ENCODE results near the gene DRC3.

The DRC3 gene

DNA sequence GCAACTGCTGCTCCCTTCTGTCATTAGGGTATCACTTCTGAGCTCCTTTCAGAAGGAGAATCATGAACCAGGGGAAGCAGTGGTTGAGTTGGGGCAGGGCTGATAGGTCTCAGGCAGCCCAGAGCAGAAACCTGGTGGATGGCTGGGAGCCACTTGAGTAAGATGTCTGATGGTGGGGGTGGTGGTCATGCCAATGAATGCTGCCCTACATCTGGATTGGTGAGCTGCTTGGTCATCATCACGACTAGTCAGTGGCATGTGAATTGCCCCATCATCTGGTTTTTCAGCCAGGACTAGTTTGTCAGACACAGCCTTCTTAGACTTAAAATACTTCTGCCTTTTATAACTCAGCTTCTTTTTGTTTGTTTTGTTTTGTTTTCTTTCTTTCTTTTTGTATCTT, 69.1 kb downstream of the DRC3 start:
- no peaks in the 10 kb centered on the region for H3K27me3 ChIP-seq (ENCODE audit: control insufficient read depth in 2 of 2, insufficient read depth in 2 of 2, low read length in 2 of 2)
- no peak overlapping the region for H3K27ac ChIP-seq (ENCODE audit: low read depth in 2 of 2, low read length in 2 of 2)
- peaks cover 21% of the 10 kb centered on the region in 2 donors for H3K4me1 ChIP-seq (ENCODE audit: control insufficient read depth in 2 of 2, insufficient read depth in 2 of 2, low read length in 2 of 2)
- no peak overlapping the region for H3K4me3 ChIP-seq (ENCODE audit: low read length in 2 of 2)
- H3K9ac ChIP-seq (ENCODE audit: low read depth in 1 of 2, low read length in 2 of 2), result no peak overlapping the region
- H3K36me3 ChIP-seq (ENCODE audit: control insufficient read depth in 2 of 2, insufficient read depth in 2 of 2, low read length in 2 of 2), result peaks cover 0 to 3% of the 10 kb centered on the region in 2 donors
- H3K9me3 ChIP-seq (ENCODE audit: control insufficient read depth in 2 of 2, low read length in 2 of 2), result no peaks in the 10 kb centered on the region

DNA sequence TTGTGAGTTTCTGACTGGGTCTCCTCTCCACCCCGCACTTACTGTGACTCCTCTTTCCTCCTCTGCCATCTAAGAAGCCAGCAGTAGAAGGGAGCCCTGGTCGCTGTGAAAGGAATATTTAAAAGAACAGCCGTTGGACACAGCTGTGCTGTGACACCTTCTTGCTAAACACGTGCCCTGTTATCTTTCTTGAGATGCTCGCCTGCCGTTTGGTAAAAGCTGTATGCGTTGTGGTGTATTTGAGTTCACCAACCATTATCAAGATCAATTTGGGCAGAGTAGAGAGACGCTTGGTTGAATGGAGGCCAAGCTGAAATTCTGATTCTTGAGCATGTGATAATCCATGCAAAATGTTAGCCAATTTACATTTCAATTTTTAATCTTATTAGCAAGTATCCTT, 70.3 kb downstream of the DRC3 start:
- Histone ChIP-seq H3K27me3 (ENCODE audit: control insufficient read depth in 2 of 2, insufficient read depth in 2 of 2, low read length in 2 of 2) (no peaks in the 10 kb centered on the region), H3K36me3 (ENCODE audit: control insufficient read depth in 2 of 2, insufficient read depth in 2 of 2, low read length in 2 of 2) (peaks cover 6 to 7% of the 10 kb centered on the region in 2 donors), H3K9ac (ENCODE audit: low read depth in 1 of 2, low read length in 2 of 2) (no peak overlapping the region), H3K27ac (ENCODE audit: low read depth in 2 of 2, low read length in 2 of 2) (no peak overlapping the region), H3K4me3 (ENCODE audit: low read length in 2 of 2) (no peak overlapping the region), H3K9me3 (ENCODE audit: control insufficient read depth in 2 of 2, low read length in 2 of 2) (no peaks in the 10 kb centered on the region), H3K4me1 (ENCODE audit: control insufficient read depth in 2 of 2, insufficient read depth in 2 of 2, low read length in 2 of 2) (peaks cover 15 to 16% of the 10 kb centered on the region in 2 donors)

DNA sequence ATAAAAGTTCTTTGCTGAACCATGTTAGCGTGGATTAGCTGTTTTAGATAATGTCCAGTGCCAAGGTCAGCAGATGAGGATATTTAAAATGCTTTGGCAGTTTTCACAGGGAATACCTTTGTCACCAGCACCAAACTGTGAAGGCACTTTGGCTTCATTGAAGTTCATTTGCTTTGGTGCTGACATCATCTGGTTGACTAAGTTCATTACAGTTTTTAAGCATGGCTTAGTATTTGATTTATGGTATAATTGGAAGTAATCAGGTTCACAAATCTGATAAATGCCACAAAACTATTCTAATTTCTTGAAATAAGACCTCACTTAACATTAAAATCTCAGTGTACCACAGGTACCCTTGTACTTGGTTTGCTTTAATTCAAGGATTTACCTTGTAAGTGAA, 70.8 kb downstream of the DRC3 start:
- no peak overlapping the region for H3K9ac ChIP-seq (ENCODE audit: low read depth in 1 of 2, low read length in 2 of 2)
- H3K9me3 ChIP-seq (ENCODE audit: control insufficient read depth in 2 of 2, low read length in 2 of 2), result no peaks in the 10 kb centered on the region
- H3K27me3 ChIP-seq (ENCODE audit: control insufficient read depth in 2 of 2, insufficient read depth in 2 of 2, low read length in 2 of 2), result no peaks in the 10 kb centered on the region

DNA sequence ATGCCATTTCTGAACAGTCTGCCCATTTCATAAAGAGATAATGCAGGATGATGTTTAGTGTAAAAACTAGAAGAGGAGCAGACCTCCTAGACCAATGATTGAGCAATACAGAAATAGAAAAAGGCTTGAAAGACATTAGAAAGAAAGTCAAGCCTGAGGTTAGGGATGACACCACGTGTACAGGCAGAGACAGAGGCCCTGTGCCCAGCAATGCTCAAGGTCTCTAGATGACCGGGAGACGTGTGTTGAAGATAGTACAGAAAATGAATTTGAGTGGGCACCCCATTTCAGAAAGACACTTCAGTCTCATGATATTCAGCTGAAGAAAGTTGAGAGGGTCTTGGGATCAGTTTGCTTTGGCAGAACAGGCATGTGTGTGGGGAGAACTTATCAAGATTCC, 71.9 kb downstream of the DRC3 start:
- Histone ChIP-seq H3K36me3 (ENCODE audit: control insufficient read depth in 2 of 2, insufficient read depth in 2 of 2, low read length in 2 of 2) (peaks cover 6 to 7% of the 10 kb centered on the region in 2 donors), H3K4me1 (ENCODE audit: control insufficient read depth in 2 of 2, insufficient read depth in 2 of 2, low read length in 2 of 2) (peaks cover 10 to 11% of the 10 kb centered on the region in 2 donors)

More for the DNA sequence above, 70.8 kb downstream of the DRC3 start:
- Histone ChIP-seq H3K27ac (ENCODE audit: low read depth in 2 of 2, low read length in 2 of 2) (no peak overlapping the region), H3K4me3 (ENCODE audit: low read length in 2 of 2) (no peak overlapping the region), H3K36me3 (ENCODE audit: control insufficient read depth in 2 of 2, insufficient read depth in 2 of 2, low read length in 2 of 2) (peaks cover 6 to 7% of the 10 kb centered on the region in 2 donors), H3K4me1 (ENCODE audit: control insufficient read depth in 2 of 2, insufficient read depth in 2 of 2, low read length in 2 of 2) (peaks cover 10 to 11% of the 10 kb centered on the region in 2 donors)

DNA sequence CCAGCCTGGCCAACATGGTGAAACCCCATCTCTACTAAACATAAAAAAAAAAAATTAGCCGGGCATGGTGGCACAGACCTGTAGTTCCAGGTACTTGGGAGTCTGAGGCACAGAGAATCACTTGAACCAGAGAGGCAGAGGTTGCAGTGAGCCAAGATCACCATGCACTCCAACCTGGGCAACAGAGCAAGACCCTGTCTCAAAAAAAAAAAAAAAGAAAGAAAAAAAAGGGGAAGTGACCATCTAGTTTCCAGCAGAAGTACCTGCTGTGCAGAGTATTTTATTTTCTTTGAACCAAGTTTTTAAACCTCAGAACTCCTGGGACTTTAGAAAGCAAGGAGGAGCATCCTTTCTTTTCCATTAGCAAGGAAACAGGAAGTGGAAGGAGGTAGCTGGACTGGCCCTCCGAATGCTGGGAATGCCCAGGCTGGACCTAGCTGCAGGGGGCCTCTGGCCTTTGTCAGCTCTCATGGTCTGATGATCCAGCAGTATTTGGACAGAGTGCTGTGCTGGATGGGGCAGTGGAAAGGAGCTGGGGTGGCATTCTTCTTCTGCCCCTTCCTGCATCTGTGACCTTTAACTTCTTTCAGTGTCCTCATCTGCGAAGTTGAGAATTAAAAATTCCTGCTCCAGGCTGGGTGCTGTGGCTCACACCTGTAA, 73.2 kb downstream of the DRC3 start:
- Histone ChIP-seq H3K9ac (ENCODE audit: low read depth in 1 of 2, low read length in 2 of 2) (no peak overlapping the region), H3K27ac (ENCODE audit: low read depth in 2 of 2, low read length in 2 of 2) (no peak overlapping the region), H3K36me3 (ENCODE audit: control insufficient read depth in 2 of 2, insufficient read depth in 2 of 2, low read length in 2 of 2) (peaks cover 6 to 7% of the 10 kb centered on the region in 2 donors), H3K27me3 (ENCODE audit: control insufficient read depth in 2 of 2, insufficient read depth in 2 of 2, low read length in 2 of 2) (no peaks in the 10 kb centered on the region), H3K4me3 (ENCODE audit: low read length in 2 of 2) (no peak overlapping the region), H3K9me3 (ENCODE audit: control insufficient read depth in 2 of 2, low read length in 2 of 2) (no peaks in the 10 kb centered on the region), H3K4me1 (ENCODE audit: control insufficient read depth in 2 of 2, insufficient read depth in 2 of 2, low read length in 2 of 2) (peaks cover 1% of the 10 kb centered on the region in 2 donors)

More for the DNA sequence above, 71.9 kb downstream of the DRC3 start:
- Histone ChIP-seq H3K27me3 (ENCODE audit: control insufficient read depth in 2 of 2, insufficient read depth in 2 of 2, low read length in 2 of 2) (no peaks in the 10 kb centered on the region), H3K27ac (ENCODE audit: low read depth in 2 of 2, low read length in 2 of 2) (no peak overlapping the region), H3K4me3 (ENCODE audit: low read length in 2 of 2) (no peak overlapping the region), H3K9ac (ENCODE audit: low read depth in 1 of 2, low read length in 2 of 2) (no peak overlapping the region), H3K9me3 (ENCODE audit: control insufficient read depth in 2 of 2, low read length in 2 of 2) (no peaks in the 10 kb centered on the region)

DNA sequence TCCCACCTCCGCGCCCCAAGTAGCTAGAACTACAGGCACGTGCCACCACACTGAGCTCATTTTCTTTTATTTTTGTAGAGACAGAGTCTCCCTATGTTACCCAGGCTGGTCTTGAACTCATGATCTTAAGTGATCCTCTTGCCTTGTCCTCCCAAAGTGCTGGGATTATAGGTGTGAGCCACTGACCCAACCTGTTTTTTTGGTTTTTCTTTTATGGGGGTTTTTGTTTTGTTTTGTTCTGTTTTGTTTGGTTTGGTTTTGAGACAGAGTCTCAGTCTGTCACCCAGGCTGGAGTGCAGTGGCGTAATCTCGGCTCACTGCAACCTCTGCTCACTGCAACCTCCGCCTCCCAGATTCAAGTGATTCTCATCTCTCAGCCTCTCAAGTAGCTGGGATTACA, 82.9 kb downstream of the DRC3 start:
- H3K27ac ChIP-seq (ENCODE audit: low read depth in 2 of 2, low read length in 2 of 2), result no peak overlapping the region
- no peaks in the 10 kb centered on the region for H3K9me3 ChIP-seq (ENCODE audit: control insufficient read depth in 2 of 2, low read length in 2 of 2)
- H3K36me3 ChIP-seq (ENCODE audit: control insufficient read depth in 2 of 2, insufficient read depth in 2 of 2, low read length in 2 of 2), result peaks cover 9 to 29% of the 10 kb centered on the region in 2 donors
- H3K4me1 ChIP-seq (ENCODE audit: control insufficient read depth in 2 of 2, insufficient read depth in 2 of 2, low read length in 2 of 2), result no peaks in the 10 kb centered on the region
- no peak overlapping the region for H3K9ac ChIP-seq (ENCODE audit: low read depth in 1 of 2, low read length in 2 of 2)
- no peak overlapping the region for H3K4me3 ChIP-seq (ENCODE audit: low read length in 2 of 2)
- H3K27me3 ChIP-seq (ENCODE audit: control insufficient read depth in 2 of 2, insufficient read depth in 2 of 2, low read length in 2 of 2), result no peaks in the 10 kb centered on the region

DNA sequence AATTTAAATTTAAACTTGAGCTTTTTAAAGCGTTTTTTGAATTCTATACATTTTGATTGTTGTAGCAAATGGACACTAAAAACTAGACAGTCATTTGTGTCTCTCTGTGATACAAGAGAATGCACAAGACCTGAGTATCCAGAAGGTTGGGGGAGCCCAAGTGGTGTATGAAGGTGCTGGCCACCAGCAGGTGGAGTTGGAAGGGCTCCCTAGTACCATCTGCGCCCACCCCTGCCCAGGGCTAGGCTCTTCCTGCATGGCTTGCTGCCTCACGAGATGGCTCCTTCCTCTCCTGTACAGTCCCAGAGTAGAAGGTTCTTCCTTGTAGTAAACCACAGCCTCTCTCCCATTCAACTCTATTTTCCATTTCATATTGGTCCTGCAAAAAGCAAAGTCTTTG, 83.6 kb downstream of the DRC3 start:
- Histone ChIP-seq H3K4me1 (ENCODE audit: control insufficient read depth in 2 of 2, insufficient read depth in 2 of 2, low read length in 2 of 2) (no peaks in the 10 kb centered on the region), H3K27ac (ENCODE audit: low read depth in 2 of 2, low read length in 2 of 2) (no peak overlapping the region), H3K9ac (ENCODE audit: low read depth in 1 of 2, low read length in 2 of 2) (no peak overlapping the region), H3K4me3 (ENCODE audit: low read length in 2 of 2) (no peak overlapping the region), H3K36me3 (ENCODE audit: control insufficient read depth in 2 of 2, insufficient read depth in 2 of 2, low read length in 2 of 2) (peaks cover 13 to 33% of the 10 kb centered on the region in 2 donors), H3K27me3 (ENCODE audit: control insufficient read depth in 2 of 2, insufficient read depth in 2 of 2, low read length in 2 of 2) (no peaks in the 10 kb centered on the region), H3K9me3 (ENCODE audit: control insufficient read depth in 2 of 2, low read length in 2 of 2) (no peaks in the 10 kb centered on the region)

DNA sequence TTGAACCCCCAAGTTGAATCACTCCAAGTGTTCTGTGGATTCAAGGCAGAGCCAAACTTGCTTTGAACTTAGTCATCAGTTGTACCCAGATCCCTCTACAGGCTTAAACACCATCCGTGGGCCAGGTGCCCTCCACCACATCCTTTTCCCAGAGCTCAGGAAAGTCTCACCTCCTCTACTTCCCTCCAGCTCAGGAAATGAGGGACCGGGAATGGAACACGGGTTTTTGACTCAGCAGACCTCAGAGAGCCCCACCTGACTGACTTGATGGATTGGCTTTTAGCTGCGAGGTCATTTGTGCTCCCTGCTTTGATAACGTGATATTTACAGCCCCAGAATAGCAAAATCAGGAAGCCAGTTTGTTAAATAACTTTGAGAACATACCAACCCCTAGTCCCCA, 86.6 kb downstream of the DRC3 start:
- Histone ChIP-seq H3K9ac (ENCODE audit: low read depth in 1 of 2, low read length in 2 of 2) (no peak overlapping the region), H3K4me3 (ENCODE audit: low read length in 2 of 2) (no peak overlapping the region), H3K9me3 (ENCODE audit: control insufficient read depth in 2 of 2, low read length in 2 of 2) (no peaks in the 10 kb centered on the region), H3K4me1 (ENCODE audit: control insufficient read depth in 2 of 2, insufficient read depth in 2 of 2, low read length in 2 of 2) (no peaks in the 10 kb centered on the region), H3K27ac (ENCODE audit: low read depth in 2 of 2, low read length in 2 of 2) (no peak overlapping the region), H3K36me3 (ENCODE audit: control insufficient read depth in 2 of 2, insufficient read depth in 2 of 2, low read length in 2 of 2) (peaks cover 23 to 40% of the 10 kb centered on the region in 2 donors), H3K27me3 (ENCODE audit: control insufficient read depth in 2 of 2, insufficient read depth in 2 of 2, low read length in 2 of 2) (no peaks in the 10 kb centered on the region)

DNA sequence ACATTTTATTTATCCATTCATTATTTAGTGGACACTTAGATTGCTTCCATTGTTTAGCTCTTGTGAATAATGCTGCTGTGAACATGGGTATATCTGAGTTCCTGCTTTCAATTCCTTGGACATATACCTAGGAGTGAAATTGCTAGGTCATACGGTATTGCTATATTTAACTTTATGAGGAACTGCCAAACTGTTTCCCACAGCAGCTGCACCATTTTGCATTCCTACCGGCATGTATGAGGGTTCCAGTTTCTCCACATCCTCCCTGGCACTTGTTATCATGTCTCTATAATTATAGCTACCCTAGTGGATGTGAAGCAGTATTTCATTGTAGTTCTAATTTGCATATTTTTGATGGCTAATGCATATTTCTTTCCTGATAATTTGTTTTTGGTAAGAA, 91.4 kb downstream of the DRC3 start:
- Histone ChIP-seq H3K4me1 (ENCODE audit: control insufficient read depth in 2 of 2, insufficient read depth in 2 of 2, low read length in 2 of 2) (no peaks in the 10 kb centered on the region), H3K9ac (ENCODE audit: low read depth in 1 of 2, low read length in 2 of 2) (no peak overlapping the region), H3K4me3 (ENCODE audit: low read length in 2 of 2) (no peak overlapping the region), H3K27ac (ENCODE audit: low read depth in 2 of 2, low read length in 2 of 2) (no peak overlapping the region), H3K36me3 (ENCODE audit: control insufficient read depth in 2 of 2, insufficient read depth in 2 of 2, low read length in 2 of 2) (peaks cover 24 to 38% of the 10 kb centered on the region in 2 donors), H3K27me3 (ENCODE audit: control insufficient read depth in 2 of 2, insufficient read depth in 2 of 2, low read length in 2 of 2) (no peaks in the 10 kb centered on the region), H3K9me3 (ENCODE audit: control insufficient read depth in 2 of 2, low read length in 2 of 2) (no peaks in the 10 kb centered on the region)

DNA sequence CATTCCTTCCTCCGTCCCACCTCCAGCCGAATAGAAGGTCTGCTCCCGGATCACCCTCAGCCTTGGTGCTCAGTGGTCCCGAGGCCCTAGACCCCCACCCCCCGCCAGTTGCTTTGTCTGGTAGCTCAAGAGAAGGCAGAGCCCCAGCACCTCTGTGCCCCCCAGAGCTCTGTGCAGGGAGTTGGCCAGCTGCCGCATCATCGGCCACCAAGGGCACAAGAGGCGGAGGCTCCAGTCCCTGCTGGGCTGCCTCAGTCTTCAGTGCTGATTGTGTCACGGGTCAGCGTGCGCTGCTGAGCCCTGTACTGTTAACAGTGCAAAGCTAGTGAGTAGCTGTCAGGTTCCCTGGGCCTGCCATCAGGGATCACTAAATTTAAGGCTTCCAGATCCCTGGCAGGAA, 92.9 kb downstream of the DRC3 start:
- Histone ChIP-seq H3K9ac (ENCODE audit: low read depth in 1 of 2, low read length in 2 of 2) (no peak overlapping the region), H3K9me3 (ENCODE audit: control insufficient read depth in 2 of 2, low read length in 2 of 2) (no peaks in the 10 kb centered on the region), H3K4me3 (ENCODE audit: low read length in 2 of 2) (no peak overlapping the region), H3K27me3 (ENCODE audit: control insufficient read depth in 2 of 2, insufficient read depth in 2 of 2, low read length in 2 of 2) (no peaks in the 10 kb centered on the region), H3K27ac (ENCODE audit: low read depth in 2 of 2, low read length in 2 of 2) (no peak overlapping the region), H3K4me1 (ENCODE audit: control insufficient read depth in 2 of 2, insufficient read depth in 2 of 2, low read length in 2 of 2) (no peaks in the 10 kb centered on the region), H3K36me3 (ENCODE audit: control insufficient read depth in 2 of 2, insufficient read depth in 2 of 2, low read length in 2 of 2) (peaks cover 20 to 32% of the 10 kb centered on the region in 2 donors)
